Neural progenitor cell (in vitro differentiated cells): ENCODE data around the gene SCN10A. TPM values are rescaled to one million over a fixed set of nuclear protein-coding genes. Genes with fewer than 3 reads are reported as not detected.

ENCODE experiments used
- DNase-seq: peaks from one replicate; pipeline ENCODE4 v3.0.0-alpha.2; 2016; ENCODE audit warnings: low spot score
- H2AFZ ChIP-seq: fragments of 200-600 bp; sonication (generic); replicated peaks from 2 replicates; pipeline ENCODE4 v1.6.1; 2016; ENCODE audit warnings: antibody characterized with exemption
- H3F3A ChIP-seq: fragments of 200-600 bp; sonication (generic); 2 replicates; pipeline ENCODE4 v1.6.1; 2016; ENCODE audit warnings: antibody characterized with exemption, low read depth
- H3K27ac ChIP-seq: fragments of 200-600 bp; sonication (generic); 2 replicates; pipeline ENCODE4 v1.5.1; 2016; ENCODE audit warnings: mild to moderate bottlenecking
- H3K27me3 ChIP-seq: fragments of 200-600 bp; sonication (generic); 2 replicates; pipeline ENCODE4 v1.6.1; 2016; ENCODE audit warnings: mild to moderate bottlenecking, moderate library complexity
- H3K36me3 ChIP-seq: fragments of 200-600 bp; sonication (generic); 2 replicates; pipeline ENCODE4 v1.5.1; 2016
- H3K4me1 ChIP-seq: fragments of 200-600 bp; sonication (generic); 2 replicates; pipeline ENCODE4 v1.6.1; 2016; ENCODE audit warnings: mixed run types
- H3K4me2 ChIP-seq: fragments of 200-600 bp; sonication (generic); 2 replicates; pipeline ENCODE4 v1.6.1; 2016
- H3K4me3 ChIP-seq: fragments of 200-600 bp; sonication (generic); 2 replicates; pipeline ENCODE4 v1.5.1; 2016
- H3K79me2 ChIP-seq: fragments of 200-600 bp; sonication (generic); 2 replicates; pipeline ENCODE4 v1.6.1; 2016; ENCODE audit warnings: low read depth
- H3K9ac ChIP-seq: fragments of 200-600 bp; sonication (generic); 2 replicates; pipeline ENCODE4 v1.6.1; 2016
- H3K9me3 ChIP-seq: fragments of 200-600 bp; sonication (generic); 2 replicates; pipeline ENCODE4 v1.5.1; 2016; ENCODE audit warnings: low read depth
- H4K20me1 ChIP-seq: fragments of 200-600 bp; sonication (generic); 2 replicates; pipeline ENCODE4 v1.6.1; 2016; ENCODE audit warnings: low read depth
- H3K27ac Mint-ChIP-seq: 3 replicates; pipeline ENCODE4 v1.8.0; 2021; ENCODE audit warnings: mixed read lengths
- H3K27me3 Mint-ChIP-seq: 2 replicates; pipeline ENCODE4 v1.8.0; 2022; ENCODE audit warnings: low read depth, mild to moderate bottlenecking, inconsistent platforms, moderate library complexity, mixed read lengths; ENCODE audit not compliant: insufficient read depth
- H3K36me3 Mint-ChIP-seq: 3 replicates; pipeline ENCODE4 v1.8.0; 2021; ENCODE audit warnings: mixed read lengths
- H3K4me1 Mint-ChIP-seq: 3 replicates; pipeline ENCODE4 v1.8.0; 2021; ENCODE audit warnings: mixed read lengths
- H3K4me3 Mint-ChIP-seq: 3 replicates; pipeline ENCODE4 v1.8.0; 2021; ENCODE audit warnings: mild to moderate bottlenecking, moderate library complexity, mixed read lengths
- H3K9me3 Mint-ChIP-seq: 3 replicates; pipeline ENCODE4 v1.8.0; 2020; ENCODE audit warnings: mixed read lengths
- CTCF ChIP-seq: fragments of 200-600 bp; sonication (generic); IDR thresholded peaks from 2 replicates; pipeline ENCODE4 v1.5.1; 2017; ENCODE audit warnings: antibody characterized with exemption, mild to moderate bottlenecking
- EZH2 ChIP-seq: fragments of 200-600 bp; sonication (generic); IDR thresholded peaks from 2 replicates; pipeline ENCODE4 v1.6.1; 2017; ENCODE audit warnings: antibody characterized with exemption, mild to moderate bottlenecking, moderate library complexity
- EZH2phosphoT487 ChIP-seq: fragments of 200-600 bp; sonication (generic); IDR thresholded peaks from 2 replicates; pipeline ENCODE4 v1.6.1; 2017; ENCODE audit warnings: antibody characterized with exemption
- total RNA-seq: library from RNA; depleted of rRNA; stranded (reverse); fragments of >200 nt; gene quantifications from 2 replicates; pipeline ENCODE4 v1.2.3, GENCODE V29; 2015; ENCODE audit warnings: low replicate concordance

The SCN10A gene
- total RNA-seq, 1 donor from 2014 or later: not detected

GRCh38 chr3:38725726-38726419 is 90.1 kb downstream of the SCN10A start:
- H3K27me3 Mint-ChIP-seq: peaks cover 9% of the 10 kb centered on the region
- Histone ChIP-seq H4K20me1 (no peaks in the 10 kb centered on the region), H3K9me3 (no peaks in the 10 kb centered on the region), H3F3A (no peaks in the 10 kb centered on the region), H3K4me2 (no peak overlapping the region), H3K79me2 (no peaks in the 10 kb centered on the region), H3K9ac (no peak overlapping the region), H2AFZ (no peak overlapping the region), H3K27me3 (no peaks in the 10 kb centered on the region), H3K36me3 (no peaks in the 10 kb centered on the region), H3K27ac (no peak overlapping the region), H3K4me3 (no peak overlapping the region), H3K4me1 (no peaks in the 10 kb centered on the region)
- no peak overlapping the region for H3K4me3 Mint-ChIP-seq
- peaks cover 3% of the 10 kb centered on the region for H3K4me1 Mint-ChIP-seq
- H3K36me3 Mint-ChIP-seq: no peaks in the 10 kb centered on the region
- H3K9me3 Mint-ChIP-seq: no peaks in the 10 kb centered on the region
- no peak overlapping the region for H3K27ac Mint-ChIP-seq
- DNase-seq: no peak
- TF ChIP-seq EZH2phosphoT487: no peak
- no peak for TF ChIP-seq CTCF
- TF ChIP-seq EZH2: no peak

GRCh38 chr3:38724392-38724736 is 91.7 kb downstream of the SCN10A start:
- Mint-ChIP-seq H3K9me3 (no peaks in the 10 kb centered on the region), H3K36me3 (no peaks in the 10 kb centered on the region), H3K4me1 (peaks cover 3% of the 10 kb centered on the region), H3K27ac (no peak overlapping the region), H3K4me3 (no peak overlapping the region), H3K27me3 (peaks cover 9% of the 10 kb centered on the region)
- H3K27ac ChIP-seq: no peak overlapping the region
- H3K4me1 ChIP-seq: no peaks in the 10 kb centered on the region
- TF ChIP-seq CTCF: no peak
- TF ChIP-seq EZH2phosphoT487: no peak
- no peak for TF ChIP-seq EZH2
- no peak overlapping the region for H3K4me2 ChIP-seq
- DNase-seq: no peak
- no peak overlapping the region for H3K4me3 ChIP-seq
- H3K79me2 ChIP-seq: no peaks in the 10 kb centered on the region
- no peaks in the 10 kb centered on the region for H3K9me3 ChIP-seq
- H4K20me1 ChIP-seq: no peaks in the 10 kb centered on the region
- H3K36me3 ChIP-seq: no peaks in the 10 kb centered on the region
- H3K27me3 ChIP-seq: no peaks in the 10 kb centered on the region
- H2AFZ ChIP-seq: no peak overlapping the region
- no peaks in the 10 kb centered on the region for H3F3A ChIP-seq
- no peak overlapping the region for H3K9ac ChIP-seq

- no peak overlapping the region for H3K4me3 Mint-ChIP-seq
- Histone ChIP-seq H3K9me3 (no peaks in the 10 kb centered on the region), H3K4me3 (no peak overlapping the region), H2AFZ (no peak overlapping the region), H3K4me2 (no peak overlapping the region), H4K20me1 (no peaks in the 10 kb centered on the region), H3K9ac (no peak overlapping the region), H3K4me1 (no peaks in the 10 kb centered on the region), H3K27ac (no peak overlapping the region), H3K79me2 (no peaks in the 10 kb centered on the region), H3K27me3 (no peaks in the 10 kb centered on the region), H3K36me3 (no peaks in the 10 kb centered on the region), H3F3A (no peaks in the 10 kb centered on the region)
- peaks cover 3% of the 10 kb centered on the region for H3K4me1 Mint-ChIP-seq
- no peaks in the 10 kb centered on the region for H3K9me3 Mint-ChIP-seq
- no peaks in the 10 kb centered on the region for H3K36me3 Mint-ChIP-seq
- peaks cover 9% of the 10 kb centered on the region for H3K27me3 Mint-ChIP-seq
- TF ChIP-seq EZH2 (no peak), CTCF (no peak), EZH2phosphoT487 (no peak)
- no peak for DNase-seq
- H3K27ac Mint-ChIP-seq: no peak overlapping the region
Observed at GRCh38 chr3:38723569-38724391, 92.2 kb downstream of the SCN10A start.
